Activated T-cell treated with anti-CD3 and anti-CD28 coated beads, Interleukin-2, amount 50 U/mL, for 48 hours (primary cell): ENCODE results near the gene TIGD3.

Experiments
- DNase-seq, 2 experiments: peaks; one replicate each; pipeline ENCODE4 v3.0.0-alpha.2; 2020

The TIGD3 gene

GRCh38 chr11:65373839-65374580 is 19.5 kb downstream of the TIGD3 start:
- DNase-seq, result no peak

DNA sequence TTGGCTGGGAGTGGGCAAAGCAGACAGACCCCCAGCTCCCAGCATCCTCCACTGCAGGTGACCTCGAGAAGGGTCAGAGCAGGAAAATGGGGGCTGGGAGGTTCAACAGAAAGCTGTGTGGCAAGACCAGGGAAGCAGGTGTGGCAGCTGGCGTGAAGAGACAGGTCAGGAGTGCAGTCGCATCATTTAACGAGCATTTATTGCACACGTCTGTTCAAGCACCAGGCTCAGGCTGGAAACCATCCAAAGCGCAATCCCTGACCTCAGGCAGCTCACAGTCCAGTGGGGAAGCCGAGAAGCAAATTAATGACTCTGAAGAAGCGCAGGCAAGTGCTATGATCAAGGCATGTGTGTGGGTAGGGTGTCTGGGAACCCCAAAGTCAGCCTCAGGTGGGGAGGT is 20.5 kb downstream of the TIGD3 start:
- DNase-seq, result no peak

DNA sequence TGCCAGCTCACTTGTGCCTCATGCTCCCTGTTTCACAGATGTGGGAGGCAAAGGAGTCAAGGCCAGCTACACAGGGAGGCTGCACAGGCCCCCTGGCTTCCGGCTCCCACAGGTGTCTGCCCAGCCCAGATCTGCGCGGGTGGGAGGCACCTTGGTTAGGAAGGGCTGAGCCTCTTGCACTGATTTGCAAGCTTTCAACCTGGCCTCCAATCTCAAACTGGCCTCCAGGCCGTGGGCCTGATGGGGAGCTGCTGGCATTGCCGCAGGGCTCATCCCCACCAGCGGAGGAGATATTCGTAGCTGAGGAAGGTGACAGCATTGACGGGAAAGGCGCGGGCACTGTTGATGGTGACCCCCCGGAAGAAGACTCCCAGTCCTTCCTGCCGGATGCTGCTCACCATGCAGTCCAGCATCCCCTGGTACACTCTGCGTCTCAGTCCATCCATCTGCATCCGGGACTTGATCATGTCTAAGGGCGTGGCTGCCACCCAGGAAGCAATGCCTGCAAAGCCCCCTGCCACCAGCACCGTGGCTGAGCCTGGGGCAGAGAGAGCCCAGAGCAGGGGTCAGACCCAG is 21.7 kb downstream of the TIGD3 start:
- no peak for DNase-seq

- DNase-seq, result no peak
Measured at GRCh38 chr11:65377036-65377435, 22.5 kb downstream of the TIGD3 start.

GRCh38 chr11:65377777-65378176 is 23.2 kb downstream of the TIGD3 start:
- DNase-seq, result no peak

- DNase-seq, result no peak
Measured at GRCh38 chr11:65378208-65378927, 23.8 kb downstream of the TIGD3 start.

DNA sequence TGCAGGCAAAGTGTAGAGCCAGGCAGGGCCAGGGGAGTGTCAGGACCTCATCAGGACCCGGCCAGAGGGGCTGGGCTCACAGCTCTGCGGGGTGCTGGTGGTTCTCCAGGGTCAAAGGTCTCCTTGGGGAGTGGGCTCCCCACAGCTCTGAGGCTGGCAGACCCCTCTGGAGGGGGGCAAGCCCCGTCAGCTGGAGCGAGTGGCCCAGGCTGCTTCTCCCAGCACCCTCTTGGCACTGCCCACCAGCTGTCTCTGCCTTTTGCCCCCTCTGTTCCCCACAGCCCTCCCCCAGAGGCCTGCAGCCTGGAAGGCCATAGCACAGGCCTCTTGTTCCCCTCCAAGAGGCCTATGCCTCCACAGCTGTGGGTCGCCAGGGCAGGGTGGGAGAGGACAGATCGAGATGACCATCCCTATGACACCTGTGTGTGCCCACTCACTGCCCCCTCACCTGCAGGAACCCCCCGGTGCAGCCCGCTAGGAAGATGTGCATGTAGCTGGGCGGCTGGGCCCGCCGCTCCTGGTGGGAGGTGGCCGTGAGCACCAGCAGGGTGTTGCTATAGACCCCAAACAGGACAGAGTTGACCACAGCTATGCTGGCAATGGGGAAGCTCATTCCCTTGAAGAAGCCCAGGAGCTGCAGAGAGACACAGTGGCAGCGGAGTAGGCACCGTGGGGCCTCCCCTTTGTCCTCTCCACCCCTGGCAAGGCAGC is 24.5 kb downstream of the TIGD3 start:
- DNase-seq, result no peak

- no peak for DNase-seq
Measured at GRCh38 chr11:65379698-65380459, 25.3 kb downstream of the TIGD3 start.

- no peak for DNase-seq
Measured at GRCh38 chr11:65380460-65381119, 26.0 kb downstream of the TIGD3 start.

DNA sequence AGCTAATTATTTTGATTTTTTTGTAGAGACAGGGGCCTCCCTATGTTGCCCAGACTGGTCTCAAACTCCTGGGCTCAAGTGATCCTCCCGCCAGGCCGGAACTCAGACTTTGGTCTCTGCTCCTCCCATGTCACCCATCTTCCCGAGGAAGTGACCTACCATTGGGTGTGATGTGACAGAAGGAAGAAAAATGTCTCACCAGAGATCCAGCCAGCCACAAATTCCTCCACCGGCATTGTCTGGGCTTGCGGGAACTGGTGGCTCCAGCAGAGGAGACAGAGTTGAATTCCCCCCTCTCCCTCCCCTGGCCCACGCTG is 27.1 kb downstream of the TIGD3 start:
- DNase-seq, result no peak

DNA sequence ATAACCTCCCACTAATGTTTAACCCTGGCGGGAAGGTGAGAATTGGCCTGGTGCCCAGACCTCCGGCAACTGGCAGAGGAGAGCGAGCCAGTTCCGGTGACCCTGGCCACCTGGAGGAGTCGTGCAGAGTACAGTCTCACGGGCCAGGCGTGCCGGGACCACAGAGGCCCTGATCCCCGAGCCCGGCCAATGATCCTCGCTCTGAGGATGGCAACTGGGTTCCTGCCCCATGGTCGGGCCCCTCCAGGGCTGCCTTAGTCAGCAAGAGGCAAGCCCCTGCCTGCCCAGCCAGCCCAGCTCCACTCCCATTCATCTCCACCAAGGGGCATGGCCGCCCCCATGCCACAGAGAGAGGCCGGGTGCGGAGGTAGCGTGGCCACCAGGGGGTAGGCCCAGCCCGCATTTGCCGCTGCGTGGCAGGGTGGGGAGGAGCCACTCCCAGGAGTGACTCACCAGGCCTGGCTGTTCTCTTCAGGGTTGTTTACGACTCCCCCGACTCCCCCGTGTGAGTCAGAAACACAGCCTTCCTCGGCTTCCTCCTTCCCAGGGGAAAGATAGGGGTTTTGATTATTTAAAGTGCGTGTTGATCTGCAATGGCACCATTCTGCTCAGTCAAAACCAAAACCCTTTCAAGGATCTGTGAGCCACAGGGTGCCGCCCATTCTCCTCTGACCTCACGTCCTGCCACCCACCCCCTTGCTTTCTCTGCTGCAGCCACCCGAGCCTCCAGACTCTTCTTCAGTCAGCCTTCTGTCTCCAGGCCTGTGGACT is 27.7 kb downstream of the TIGD3 start, which contains the start of gene SLC25A45:
TSS of gene SLC25A45 (minus strand) at position 614 of the 771 bp plus-strand sequence. CDS start 695 bp downstream, outside the sequence.
- DNase-seq, result peak; percentile 94 to 95

DNA sequence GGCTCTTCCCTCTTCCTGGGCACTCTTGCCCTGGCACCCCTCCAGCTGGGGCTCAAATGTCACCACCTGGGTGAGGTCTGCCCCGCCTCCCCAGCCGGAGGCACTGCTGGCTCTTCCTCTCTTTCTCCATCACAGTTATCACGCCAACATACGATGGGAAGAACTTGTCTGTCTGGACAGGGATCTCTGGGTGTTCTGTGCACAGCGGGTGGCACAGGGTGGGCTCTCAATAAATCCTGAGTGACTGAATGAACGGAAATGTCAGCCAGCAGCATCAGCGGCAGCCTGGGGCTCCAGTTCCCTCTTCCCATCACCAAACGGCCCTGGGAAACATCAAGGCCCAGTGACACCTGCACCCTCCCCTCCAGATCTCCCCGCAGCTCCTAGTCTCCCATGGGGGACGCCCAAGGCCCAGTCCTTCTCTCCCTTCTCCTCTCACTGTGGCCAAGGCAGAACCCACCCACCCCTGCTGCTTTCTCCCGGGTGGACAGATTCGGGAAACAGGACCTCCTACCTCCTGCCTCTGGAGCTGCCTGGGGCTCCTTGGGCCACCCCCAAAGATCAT is 28.3 kb downstream of the TIGD3 start:
- DNase-seq, result no peak

DNA sequence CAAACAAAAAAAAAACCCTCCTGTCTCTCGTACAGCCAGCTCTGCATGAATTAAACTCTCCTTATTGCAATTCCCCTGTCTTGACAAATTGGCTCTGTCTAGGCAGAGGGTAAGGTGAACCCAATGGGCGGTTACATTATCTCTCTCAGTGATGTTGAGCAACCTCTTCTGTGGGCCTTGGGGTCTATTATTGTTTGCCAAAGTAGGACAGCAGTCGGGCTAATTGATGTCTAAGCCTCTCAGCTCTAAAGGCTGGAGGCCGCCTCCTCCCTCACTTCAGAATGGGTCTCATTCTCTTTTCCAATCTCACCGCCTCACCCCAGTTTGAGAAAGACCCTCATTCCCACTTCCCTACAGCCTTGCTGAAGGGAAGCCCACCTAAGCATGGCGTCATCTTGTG is 29.2 kb downstream of the TIGD3 start:
- DNase-seq, result no peak

DNA sequence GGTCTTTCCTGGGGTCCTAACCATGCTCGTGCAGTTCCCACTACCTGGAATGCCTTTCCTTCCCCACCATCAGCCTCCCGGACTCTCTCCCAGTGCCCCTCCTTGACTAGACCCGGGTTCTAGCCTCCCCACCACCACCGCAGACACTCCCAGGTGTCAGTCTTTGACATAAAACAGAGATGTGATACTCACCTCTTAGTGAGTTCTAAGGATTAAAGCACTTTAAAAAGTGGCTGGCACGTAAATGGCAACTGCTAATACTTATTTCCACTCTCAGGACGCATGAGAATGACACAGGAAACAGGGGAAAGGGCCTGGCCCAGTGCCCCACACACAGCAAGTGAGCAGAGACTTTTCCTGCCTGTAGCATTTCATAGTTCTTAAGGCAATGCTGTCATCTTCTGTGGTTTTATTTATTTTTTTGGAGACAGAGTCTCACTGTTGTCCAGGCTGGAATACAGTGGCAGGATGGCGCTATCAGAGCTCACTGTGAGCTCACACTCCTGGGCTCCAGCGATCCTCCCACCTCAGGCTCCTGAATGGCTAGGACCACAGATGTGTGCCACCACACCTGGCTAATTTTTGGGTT is 29.8 kb downstream of the TIGD3 start:
- DNase-seq, result no peak

DNA sequence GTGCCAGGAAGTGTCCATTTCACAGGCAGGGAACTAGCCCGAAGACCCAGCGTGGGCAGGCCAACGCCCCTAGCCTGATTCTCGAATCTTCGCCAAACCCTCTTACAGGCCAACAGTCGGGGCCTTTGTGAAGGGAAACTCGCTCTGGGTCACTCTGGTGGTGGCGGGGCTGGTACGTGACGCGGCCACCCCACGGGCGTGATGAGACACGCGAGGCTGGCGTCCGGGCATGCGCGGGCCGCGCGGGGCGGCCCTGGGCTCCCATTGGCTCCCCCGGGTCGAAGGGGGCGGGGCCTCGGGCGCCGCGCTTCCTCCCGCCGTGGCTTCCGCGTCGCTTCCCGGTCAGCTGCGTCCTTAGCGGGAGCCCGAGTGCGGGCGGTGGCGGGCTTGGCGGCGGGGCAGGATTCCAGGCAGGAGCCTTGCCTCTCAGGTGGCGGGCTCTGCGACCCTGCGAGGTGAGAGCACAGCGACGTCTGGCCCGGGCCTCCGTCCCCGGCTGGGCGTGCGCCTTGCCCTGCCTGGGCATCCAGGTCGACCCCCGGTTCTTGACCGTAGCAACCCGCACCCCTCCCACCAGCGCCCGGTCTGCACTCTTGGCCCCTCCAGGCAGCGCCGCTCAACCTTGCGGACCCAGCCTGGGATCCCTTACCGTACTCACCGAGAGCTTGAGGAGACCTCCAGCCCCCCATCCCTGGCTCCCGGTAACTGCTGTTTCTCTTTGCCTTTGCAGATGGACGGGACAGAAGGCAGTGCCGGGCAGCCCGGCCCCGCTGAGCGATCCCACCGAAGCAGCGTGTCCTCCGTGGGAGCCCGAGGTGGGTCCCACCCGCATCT is 32.0 kb downstream of the TIGD3 start, which contains the start of gene FRMD8:
TSS of gene FRMD8 (plus strand) at position 331 of the 834 bp plus-strand sequence. CDS start at position 731, 400 bp downstream.
- peak; percentile 89 to 91 for DNase-seq

DNA sequence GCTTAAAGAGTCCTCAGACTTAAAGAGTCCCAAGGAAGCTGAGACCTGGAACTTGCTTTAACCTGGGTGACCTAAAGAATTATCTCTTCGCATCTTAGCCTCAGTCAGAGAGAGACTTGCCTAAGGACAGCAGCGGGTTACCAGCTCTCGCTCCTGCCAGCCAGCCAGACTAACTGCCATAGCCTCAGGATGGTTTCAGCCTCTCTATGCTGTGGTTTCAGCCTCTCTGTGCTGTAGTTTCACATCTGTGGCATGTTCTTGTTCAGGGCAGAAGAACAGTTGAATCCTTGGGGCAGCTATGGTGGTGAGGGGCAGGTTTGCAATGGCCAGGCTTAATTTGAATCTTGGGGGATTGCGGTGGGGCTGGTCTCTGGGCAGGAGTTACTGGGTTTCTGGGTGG is 34.2 kb downstream of the TIGD3 start:
- DNase-seq, result no peak

- no peak for DNase-seq
Measured at GRCh38 chr11:65389294-65389980, 34.9 kb downstream of the TIGD3 start.

GRCh38 chr11:65390099-65390941 is 35.8 kb downstream of the TIGD3 start:
- DNase-seq, result no peak
